ENCODE data around the gene CDH6. TPM values are rescaled to one million over a fixed set of nuclear protein-coding genes. Genes with fewer than 3 reads are reported as not detected.

Gene CDH6
- total and polyA plus RNA-seq, 2 donors (not counting 1 experiment from before 2014, with no cell fraction given): not detected

DNA sequence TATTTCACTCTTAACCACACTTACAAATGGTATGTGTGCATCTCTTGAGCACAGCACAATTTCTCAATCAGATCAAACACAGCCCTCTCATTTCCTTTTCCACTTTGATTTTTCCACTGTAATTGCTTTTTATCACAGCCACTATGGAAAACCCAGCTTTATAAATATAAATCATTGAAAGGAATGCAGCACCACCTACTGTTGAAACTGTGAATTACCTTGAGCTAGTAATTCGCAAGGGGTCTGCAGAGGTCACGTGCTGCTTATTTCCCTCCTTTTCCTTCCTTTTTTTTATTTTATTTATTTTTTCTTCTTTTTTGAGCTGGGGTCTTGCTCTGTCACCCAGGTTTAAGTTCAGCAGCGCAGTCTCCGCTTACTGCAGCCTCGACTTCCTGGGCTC is 76.9 kb downstream of the CDH6 start:
- Histone ChIP-seq H3K4me3 (ENCODE audit: control extremely low read depth in 1 of 5, extremely low read depth in 1 of 5, insufficient read depth in 1 of 5, low read depth in 2 of 5, low read length in 4 of 5) (no peak overlapping the region), H3K79me2 (ENCODE audit: control insufficient read depth, insufficient read depth, low read length) (no peaks in the 10 kb centered on the region), H4K20me1 (ENCODE audit: control insufficient read depth, insufficient read depth, low read length, poor library complexity, severe bottlenecking) (no peaks in the 10 kb centered on the region), H3K27me3 (replicated peaks in 1 of 4; ENCODE audit: control extremely low read depth in 1 of 4, control insufficient read depth in 3 of 4, insufficient read depth in 4 of 4, low read length in 3 of 4) (no peaks in the 10 kb centered on the region), H3K36me3 (replicated peaks in 1 of 2; ENCODE audit: control extremely low read depth in 1 of 2, control insufficient read depth in 1 of 2, extremely low read depth in 1 of 2, insufficient read depth in 2 of 2, low read length in 1 of 2) (no peaks in the 10 kb centered on the region), H3K4me2 (replicated peaks; ENCODE audit: low read depth, low read length, poor library complexity, severe bottlenecking) (no peak overlapping the region), H3K9ac (ENCODE audit: low read length) (no peak overlapping the region), H3K27ac (ENCODE audit: low read length in 2 of 2) (no peak overlapping the region), H2AFZ (ENCODE audit: insufficient read depth, low read depth, low read length, poor library complexity, severe bottlenecking) (no peak overlapping the region), H3K9me3 (ENCODE audit: control extremely low read depth in 1 of 3, control insufficient read depth in 2 of 3, insufficient read depth in 1 of 3, low read length in 2 of 3) (peaks cover 0 to 2% (median 0%) of the 10 kb centered on the region in 3 donors), H3K4me1 (ENCODE audit: control insufficient read depth in 2 of 2, insufficient read depth in 2 of 2, low read length in 2 of 2) (no peaks in the 10 kb centered on the region)
- ChIA-PET POLR2A (no interaction called here), CTCF (no interaction called here)
- Mint-ChIP-seq H3K27ac (no peak overlapping the region), H3K27me3 (no peaks in the 10 kb centered on the region), H3K4me1 (no peaks in the 10 kb centered on the region), H3K9me3 (ENCODE audit: insufficient read depth) (peaks cover 2% of the 10 kb centered on the region), H3K4me3 (no peak overlapping the region)
- intact Hi-C loops (cut with micrococcal nuclease): no loop called here
- 70% methylated on average over 4 of the region's 5 CpGs for WGBS (ENCODE audit: insufficient coverage)
- no peak for DNase-seq
- TF ChIP-seq EZH2 (IDR thresholded peaks at IDR 0.05; ENCODE audit: borderline replicate concordance, insufficient read depth, low read depth, low read length, poor library complexity, severe bottlenecking): no peak
- TF ChIP-seq, protein P1, sequence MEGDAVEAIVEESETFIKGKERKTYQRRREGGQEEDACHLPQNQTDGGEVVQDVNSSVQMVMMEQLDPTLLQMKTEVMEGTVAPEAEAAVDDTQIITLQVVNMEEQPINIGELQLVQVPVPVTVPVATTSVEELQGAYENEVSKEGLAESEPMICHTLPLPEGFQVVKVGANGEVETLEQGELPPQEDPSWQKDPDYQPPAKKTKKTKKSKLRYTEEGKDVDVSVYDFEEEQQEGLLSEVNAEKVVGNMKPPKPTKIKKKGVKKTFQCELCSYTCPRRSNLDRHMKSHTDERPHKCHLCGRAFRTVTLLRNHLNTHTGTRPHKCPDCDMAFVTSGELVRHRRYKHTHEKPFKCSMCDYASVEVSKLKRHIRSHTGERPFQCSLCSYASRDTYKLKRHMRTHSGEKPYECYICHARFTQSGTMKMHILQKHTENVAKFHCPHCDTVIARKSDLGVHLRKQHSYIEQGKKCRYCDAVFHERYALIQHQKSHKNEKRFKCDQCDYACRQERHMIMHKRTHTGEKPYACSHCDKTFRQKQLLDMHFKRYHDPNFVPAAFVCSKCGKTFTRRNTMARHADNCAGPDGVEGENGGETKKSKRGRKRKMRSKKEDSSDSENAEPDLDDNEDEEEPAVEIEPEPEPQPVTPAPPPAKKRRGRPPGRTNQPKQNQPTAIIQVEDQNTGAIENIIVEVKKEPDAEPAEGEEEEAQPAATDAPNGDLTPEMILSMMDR (IDR thresholded peaks at IDR 0.05): peak; percentile 30
- no peak for ATAC-seq (ENCODE audit: low read depth)

GRCh38 chr5:31271567-31271966 is 78.1 kb downstream of the CDH6 start:
- WGBS (ENCODE audit: insufficient coverage): 80% methylated on average over 1 of the region's 6 CpGs
- H3K27ac ChIP-seq (ENCODE audit: low read length in 2 of 2): no peak overlapping the region
- peaks cover 2% of the 10 kb centered on the region for H3K9me3 Mint-ChIP-seq (ENCODE audit: insufficient read depth)
- H3K9me3 ChIP-seq (ENCODE audit: control extremely low read depth in 1 of 3, control insufficient read depth in 2 of 3, insufficient read depth in 1 of 3, low read length in 2 of 3): peaks cover 0 to 2% (median 0%) of the 10 kb centered on the region in 3 donors
- no peaks in the 10 kb centered on the region for H3K27me3 ChIP-seq (replicated peaks in 1 of 4; ENCODE audit: control extremely low read depth in 1 of 4, control insufficient read depth in 3 of 4, insufficient read depth in 4 of 4, low read length in 3 of 4)
- H3K4me1 Mint-ChIP-seq: no peaks in the 10 kb centered on the region
- H3K4me2 ChIP-seq (replicated peaks; ENCODE audit: low read depth, low read length, poor library complexity, severe bottlenecking): no peak overlapping the region
- ChIA-PET POLR2A (no interaction called here), CTCF (no interaction called here)
- H3K27me3 Mint-ChIP-seq: no peaks in the 10 kb centered on the region
- DNase-seq: no peak
- no peaks in the 10 kb centered on the region for H3K79me2 ChIP-seq (ENCODE audit: control insufficient read depth, insufficient read depth, low read length)
- no peaks in the 10 kb centered on the region for H3K36me3 ChIP-seq (replicated peaks in 1 of 2; ENCODE audit: control extremely low read depth in 1 of 2, control insufficient read depth in 1 of 2, extremely low read depth in 1 of 2, insufficient read depth in 2 of 2, low read length in 1 of 2)
- H3K4me3 ChIP-seq (ENCODE audit: control extremely low read depth in 1 of 5, extremely low read depth in 1 of 5, insufficient read depth in 1 of 5, low read depth in 2 of 5, low read length in 4 of 5): no peak overlapping the region
- no peak for ATAC-seq (ENCODE audit: low read depth)
- no peaks in the 10 kb centered on the region for H4K20me1 ChIP-seq (ENCODE audit: control insufficient read depth, insufficient read depth, low read length, poor library complexity, severe bottlenecking)
- H3K27ac Mint-ChIP-seq: no peak overlapping the region
- intact Hi-C loops (cut with micrococcal nuclease): no loop called here
- no peak overlapping the region for H2AFZ ChIP-seq (ENCODE audit: insufficient read depth, low read depth, low read length, poor library complexity, severe bottlenecking)
- H3K9ac ChIP-seq (ENCODE audit: low read length): no peak overlapping the region
- TF ChIP-seq, protein P1 (IDR thresholded peaks at IDR 0.05): no peak
- TF ChIP-seq EZH2 (IDR thresholded peaks at IDR 0.05; ENCODE audit: borderline replicate concordance, insufficient read depth, low read depth, low read length, poor library complexity, severe bottlenecking): no peak
- H3K4me3 Mint-ChIP-seq: no peak overlapping the region
- no peaks in the 10 kb centered on the region for H3K4me1 ChIP-seq (ENCODE audit: control insufficient read depth in 2 of 2, insufficient read depth in 2 of 2, low read length in 2 of 2)

Data from B cell (primary cell).